Dendritic cell treated with granulocyte-macrophage colony-stimulating factor and Interleukin-4, amounts not matched to agents 40 ng/mL and 50 ng/mL, for 4 days (primary cell): ENCODE data around the gene IKZF1.

Source experiments
- H3K27ac Mint-ChIP-seq: one replicate; pipeline ENCODE4 v1.8.0; 2022; ENCODE audit warnings: mild to moderate bottlenecking, mixed read lengths
- H3K27me3 Mint-ChIP-seq: one replicate; pipeline ENCODE4 v1.8.0; 2022; ENCODE audit warnings: mild to moderate bottlenecking, mixed read lengths
- H3K36me3 Mint-ChIP-seq: one replicate; pipeline ENCODE4 v1.8.0; 2022; ENCODE audit warnings: low read depth, mixed read lengths
- H3K4me1 Mint-ChIP-seq: one replicate; pipeline ENCODE4 v1.8.0; 2022; ENCODE audit warnings: low read depth, mixed read lengths
- H3K4me3 Mint-ChIP-seq: one replicate; pipeline ENCODE4 v1.8.0; 2022; ENCODE audit warnings: mild to moderate bottlenecking, moderate library complexity, mixed read lengths
- H3K9me3 Mint-ChIP-seq: one replicate; pipeline ENCODE4 v1.8.0; 2022; ENCODE audit warnings: mixed read lengths
- intact Hi-C: fragments of 100-400 bp; cut with micrococcal nuclease; formaldehyde crosslinking; loops from one replicate; pipeline ENCODE4 v1.15.0; 2022

The IKZF1 gene

DNA sequence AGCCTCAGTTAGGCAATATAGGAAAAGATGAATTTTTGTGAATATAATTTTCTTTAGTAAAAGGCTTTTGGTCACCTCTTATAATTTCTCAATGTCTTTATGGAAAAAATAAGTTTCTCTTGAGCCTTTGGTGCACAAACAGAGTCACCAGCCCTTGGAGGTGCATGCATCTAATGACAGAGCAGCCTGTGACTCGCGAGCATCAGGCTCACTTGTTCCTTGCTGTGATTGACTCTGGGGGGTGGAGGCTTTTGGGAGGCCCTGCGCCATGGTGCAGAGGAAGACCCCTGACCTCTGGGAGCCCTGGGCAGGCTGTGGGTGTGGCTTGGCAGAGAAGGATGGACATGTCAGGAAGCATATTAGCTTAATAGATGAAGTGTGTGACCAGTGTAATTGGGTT, 85.4 kb downstream of the IKZF1 start:
- Mint-ChIP-seq H3K4me3 (no peak overlapping the region), H3K9me3 (no peaks in the 10 kb centered on the region), H3K27me3 (no peaks in the 10 kb centered on the region), H3K4me1 (peaks cover 46% of the 10 kb centered on the region), H3K27ac (no peak overlapping the region), H3K36me3 (peaks cover 84% of the 10 kb centered on the region)
- intact Hi-C loops = no loop called here

- no peaks in the 10 kb centered on the region for H3K27me3 Mint-ChIP-seq
- H3K9me3 Mint-ChIP-seq = no peaks in the 10 kb centered on the region
- intact Hi-C loops = no loop called here
- peaks cover 54% of the 10 kb centered on the region for H3K4me1 Mint-ChIP-seq
- no peak overlapping the region for H3K4me3 Mint-ChIP-seq
- peaks cover 88% of the 10 kb centered on the region for H3K36me3 Mint-ChIP-seq
- H3K27ac Mint-ChIP-seq = peak overlapping the region; percentile 16
Measured at GRCh38 chr7:50391386-50391785, 86.9 kb downstream of the IKZF1 start.

DNA sequence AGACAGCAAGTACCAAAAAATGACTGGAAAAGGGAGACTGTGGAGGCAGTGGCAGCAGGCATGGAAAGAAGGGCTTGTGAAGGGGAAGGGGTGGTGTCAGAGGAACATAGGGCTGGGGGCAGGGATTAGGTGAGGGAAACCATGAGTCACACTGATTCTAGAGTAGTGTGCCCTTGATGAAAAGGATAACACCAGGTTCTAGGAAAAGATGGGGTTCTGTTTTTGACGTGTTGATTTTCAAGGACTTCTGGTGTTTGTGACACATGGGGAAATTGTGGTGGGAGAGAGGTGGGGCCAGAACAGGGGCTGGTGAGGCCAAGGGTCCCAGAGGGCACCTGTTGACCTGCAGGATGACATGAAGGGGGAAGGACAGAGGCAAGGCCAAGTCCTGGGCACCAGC, 88.6 kb downstream of the IKZF1 start:
- peaks cover 58% of the 10 kb centered on the region for H3K4me1 Mint-ChIP-seq
- intact Hi-C loops = no loop called here
- peaks cover 86% of the 10 kb centered on the region for H3K36me3 Mint-ChIP-seq
- H3K9me3 Mint-ChIP-seq = no peaks in the 10 kb centered on the region
- no peaks in the 10 kb centered on the region for H3K27me3 Mint-ChIP-seq
- H3K4me3 Mint-ChIP-seq = no peak overlapping the region
- peak overlapping the region; percentile 77 for H3K27ac Mint-ChIP-seq

DNA sequence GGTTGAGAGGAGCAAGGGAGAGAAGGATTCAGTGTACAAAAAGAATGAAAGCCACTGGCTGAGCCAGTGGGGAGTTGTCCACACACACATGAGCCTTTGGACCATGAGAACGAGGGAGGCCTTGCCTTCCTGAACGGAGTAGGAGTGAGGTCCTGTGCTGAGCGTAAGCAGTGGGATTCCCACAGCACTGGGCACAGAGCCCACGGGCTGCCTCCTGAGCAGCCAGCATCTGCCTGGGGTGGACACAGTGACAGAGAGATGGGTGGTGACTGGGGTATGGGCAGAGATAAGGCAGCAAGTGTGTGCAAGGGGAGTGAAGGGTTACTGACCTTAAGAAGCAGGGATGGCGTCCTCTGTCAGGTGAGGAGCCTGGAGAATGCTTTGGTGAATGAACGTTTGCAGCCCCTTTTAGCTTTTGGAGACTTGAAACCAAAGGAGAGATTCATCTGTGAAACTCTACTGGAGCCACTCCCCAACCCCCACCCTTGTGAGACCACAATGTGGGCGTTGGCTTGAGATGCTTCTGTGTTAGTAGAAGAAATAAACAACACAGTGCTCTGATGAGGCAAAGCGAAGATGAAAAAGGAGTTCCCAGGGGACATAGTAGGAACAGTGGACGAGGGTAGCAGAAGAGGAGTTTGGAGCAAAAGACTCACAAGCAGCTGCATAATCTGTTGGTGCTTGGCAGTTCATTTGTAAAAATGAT, 89.2 kb downstream of the IKZF1 start:
- Mint-ChIP-seq H3K27ac (peak overlapping the region; percentile 77), H3K4me1 (peaks cover 63% of the 10 kb centered on the region), H3K4me3 (no peak overlapping the region), H3K9me3 (no peaks in the 10 kb centered on the region), H3K36me3 (peaks cover 86% of the 10 kb centered on the region), H3K27me3 (no peaks in the 10 kb centered on the region)
- intact Hi-C loops = no loop called here

GRCh38 chr7:50394315-50394714, 89.8 kb downstream of the IKZF1 start:
- H3K36me3 Mint-ChIP-seq = peaks cover 83% of the 10 kb centered on the region
- no peak overlapping the region for H3K4me3 Mint-ChIP-seq
- H3K4me1 Mint-ChIP-seq = peaks cover 63% of the 10 kb centered on the region
- H3K27me3 Mint-ChIP-seq = no peaks in the 10 kb centered on the region
- H3K27ac Mint-ChIP-seq = no peak overlapping the region
- H3K9me3 Mint-ChIP-seq = no peaks in the 10 kb centered on the region
- intact Hi-C loops = no loop called here

DNA sequence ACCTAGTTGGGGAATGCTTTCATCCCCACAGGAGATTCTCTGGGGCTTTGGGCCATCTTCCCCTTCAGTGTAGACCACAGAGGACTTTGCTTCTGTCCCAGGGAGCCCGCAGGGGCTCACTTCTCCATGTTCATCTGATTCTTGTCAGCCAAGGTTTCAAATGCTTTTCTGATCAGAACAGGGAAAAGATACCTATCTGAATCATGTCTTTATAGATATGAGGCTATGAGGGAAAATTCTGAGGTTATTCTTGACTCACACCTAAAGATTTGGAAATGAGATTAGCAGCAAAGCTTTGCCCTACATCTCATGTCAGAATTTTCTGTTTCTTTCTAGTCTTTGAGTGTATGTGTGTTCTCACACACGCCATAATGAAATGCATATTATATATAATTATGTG, 92.3 kb downstream of the IKZF1 start:
- Mint-ChIP-seq H3K4me3 (no peak overlapping the region), H3K36me3 (peaks cover 83% of the 10 kb centered on the region), H3K27me3 (no peaks in the 10 kb centered on the region), H3K9me3 (no peaks in the 10 kb centered on the region), H3K4me1 (peaks cover 55% of the 10 kb centered on the region), H3K27ac (no peak overlapping the region)
- intact Hi-C loops = no loop called here

DNA sequence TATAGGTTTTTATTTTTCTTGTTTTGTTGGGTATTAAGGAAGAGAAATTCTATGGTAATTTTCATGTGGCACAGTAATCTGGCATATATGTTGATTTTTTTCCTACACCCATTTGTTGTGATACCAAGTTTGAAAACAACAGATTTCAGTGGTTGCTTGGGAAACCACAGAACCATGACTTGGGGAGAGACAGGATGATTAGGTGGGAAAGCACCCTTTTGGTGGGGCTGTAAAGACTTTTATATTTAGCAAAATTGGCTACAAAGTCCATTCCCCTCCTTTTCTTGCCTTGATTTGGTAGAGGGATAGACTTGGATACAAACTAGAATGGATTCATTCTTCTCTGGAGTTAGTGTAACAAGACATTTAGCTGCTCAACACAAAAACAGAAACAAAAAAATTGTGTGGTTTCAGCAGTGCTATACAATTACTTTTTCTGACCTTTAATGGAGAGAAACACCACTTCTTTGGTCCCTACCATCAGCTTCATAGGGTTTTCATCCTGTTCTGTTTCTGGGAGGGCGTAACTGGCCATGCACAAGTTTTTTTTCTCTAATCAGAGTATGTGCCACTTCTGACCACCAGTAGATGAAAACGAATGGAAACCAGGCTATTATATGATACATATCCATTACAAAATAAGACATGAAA, 92.9 kb downstream of the IKZF1 start:
- H3K9me3 Mint-ChIP-seq = no peaks in the 10 kb centered on the region
- peaks cover 51% of the 10 kb centered on the region for H3K4me1 Mint-ChIP-seq
- H3K36me3 Mint-ChIP-seq = peaks cover 83% of the 10 kb centered on the region
- H3K27me3 Mint-ChIP-seq = no peaks in the 10 kb centered on the region
- no peak overlapping the region for H3K27ac Mint-ChIP-seq
- intact Hi-C loops = no loop called here
- no peak overlapping the region for H3K4me3 Mint-ChIP-seq

DNA sequence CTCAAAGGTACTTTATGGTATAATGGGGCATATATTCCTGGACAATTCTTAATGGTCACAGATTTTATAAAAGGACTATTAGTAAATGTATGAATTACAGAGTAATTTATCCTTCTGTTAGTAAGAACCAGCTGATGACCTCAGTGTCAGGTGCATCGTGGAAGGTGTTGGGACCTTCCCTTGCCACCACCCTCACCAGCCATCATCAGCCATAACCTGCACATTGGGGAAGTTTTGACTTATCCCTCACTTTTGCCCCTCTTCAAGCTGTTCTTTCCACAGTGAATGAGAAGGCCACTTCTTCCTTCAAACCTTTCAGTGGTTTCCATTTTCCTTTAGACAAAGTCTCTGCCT, 93.4 kb downstream of the IKZF1 start:
- Mint-ChIP-seq H3K4me3 (no peak overlapping the region), H3K27ac (peak overlapping the region; percentile 56), H3K27me3 (no peaks in the 10 kb centered on the region), H3K9me3 (no peaks in the 10 kb centered on the region), H3K4me1 (peaks cover 46% of the 10 kb centered on the region), H3K36me3 (peaks cover 83% of the 10 kb centered on the region)
- intact Hi-C loops = no loop called here

- intact Hi-C loops = no loop called here
- Mint-ChIP-seq H3K27ac (no peak overlapping the region), H3K9me3 (no peaks in the 10 kb centered on the region), H3K4me1 (peaks cover 45% of the 10 kb centered on the region), H3K27me3 (no peaks in the 10 kb centered on the region), H3K4me3 (no peak overlapping the region), H3K36me3 (peaks cover 83% of the 10 kb centered on the region)
Measured at GRCh38 chr7:50399206-50399605, 94.7 kb downstream of the IKZF1 start.

DNA sequence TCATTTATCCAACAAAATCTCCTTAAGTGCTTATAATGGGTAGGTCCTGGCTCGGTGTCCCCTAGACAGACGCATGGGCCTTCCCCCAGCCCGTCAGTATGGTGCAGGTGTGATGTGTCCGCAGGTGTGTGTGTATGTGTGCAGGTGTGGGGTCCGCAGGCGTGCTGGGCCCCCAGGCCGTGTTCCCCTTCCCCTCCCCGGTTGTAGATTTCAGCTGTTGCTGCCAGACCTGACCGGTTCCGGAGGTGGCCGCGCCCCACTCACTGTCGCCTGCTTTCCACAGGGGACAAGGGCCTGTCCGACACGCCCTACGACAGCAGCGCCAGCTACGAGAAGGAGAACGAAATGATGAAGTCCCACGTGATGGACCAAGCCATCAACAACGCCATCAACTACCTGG, 95.1 kb downstream of the IKZF1 start:
- Mint-ChIP-seq H3K4me1 (peaks cover 47% of the 10 kb centered on the region), H3K27ac (no peak overlapping the region), H3K9me3 (no peaks in the 10 kb centered on the region), H3K27me3 (no peaks in the 10 kb centered on the region), H3K4me3 (no peak overlapping the region), H3K36me3 (peaks cover 83% of the 10 kb centered on the region)
- intact Hi-C loops = no loop called here

DNA sequence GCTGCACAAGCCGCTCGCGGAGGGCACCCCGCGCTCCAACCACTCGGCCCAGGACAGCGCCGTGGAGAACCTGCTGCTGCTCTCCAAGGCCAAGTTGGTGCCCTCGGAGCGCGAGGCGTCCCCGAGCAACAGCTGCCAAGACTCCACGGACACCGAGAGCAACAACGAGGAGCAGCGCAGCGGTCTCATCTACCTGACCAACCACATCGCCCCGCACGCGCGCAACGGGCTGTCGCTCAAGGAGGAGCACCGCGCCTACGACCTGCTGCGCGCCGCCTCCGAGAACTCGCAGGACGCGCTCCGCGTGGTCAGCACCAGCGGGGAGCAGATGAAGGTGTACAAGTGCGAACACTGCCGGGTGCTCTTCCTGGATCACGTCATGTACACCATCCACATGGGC, 95.6 kb downstream of the IKZF1 start:
- Mint-ChIP-seq H3K9me3 (no peaks in the 10 kb centered on the region), H3K4me3 (no peak overlapping the region), H3K27ac (no peak overlapping the region), H3K27me3 (no peaks in the 10 kb centered on the region), H3K4me1 (peaks cover 51% of the 10 kb centered on the region), H3K36me3 (peaks cover 83% of the 10 kb centered on the region)
- intact Hi-C loops = no loop called here

GRCh38 chr7:50404392-50404791, 99.9 kb downstream of the IKZF1 start:
- H3K4me3 Mint-ChIP-seq = no peak overlapping the region
- H3K36me3 Mint-ChIP-seq = peaks cover 60% of the 10 kb centered on the region
- peaks cover 77% of the 10 kb centered on the region for H3K4me1 Mint-ChIP-seq
- no peaks in the 10 kb centered on the region for H3K27me3 Mint-ChIP-seq
- intact Hi-C loops = no loop called here
- no peak overlapping the region for H3K27ac Mint-ChIP-seq
- H3K9me3 Mint-ChIP-seq = no peaks in the 10 kb centered on the region

GRCh38 chr7:50405221-50405620, 100.7 kb downstream of the IKZF1 start:
- Mint-ChIP-seq H3K4me1 (peaks cover 86% of the 10 kb centered on the region), H3K27ac (peak overlapping the region; percentile 25), H3K9me3 (no peaks in the 10 kb centered on the region), H3K36me3 (peaks cover 52% of the 10 kb centered on the region), H3K27me3 (no peaks in the 10 kb centered on the region), H3K4me3 (no peak overlapping the region)
- intact Hi-C loops = no loop called here

- H3K36me3 Mint-ChIP-seq = peaks cover 39% of the 10 kb centered on the region
- no peak overlapping the region for H3K4me3 Mint-ChIP-seq
- intact Hi-C loops = no loop called here
Measured at GRCh38 chr7:50406935-50407334, 102.4 kb downstream of the IKZF1 start.

More at GRCh38 chr7:50406935-50407334, 102.4 kb downstream of the IKZF1 start:
- Mint-ChIP-seq H3K27ac (peak overlapping the region; percentile 25), H3K9me3 (no peaks in the 10 kb centered on the region), H3K27me3 (no peaks in the 10 kb centered on the region), H3K4me1 (peaks cover 90% of the 10 kb centered on the region)
